ENCODE results near the gene ARHGEF4. TPM values are rescaled to one million over a fixed set of nuclear protein-coding genes. Genes with fewer than 3 reads are reported as not detected.

Gene ARHGEF4
- total RNA-seq, 1 experiment from 2014 or later: 26.6 TPM

GRCh38 chr2:131039908-131040660 lies 203.4 kb downstream of the ARHGEF4 start (continued):
- TF ChIP-seq EZH2 (IDR thresholded peaks at IDR 0.05) (no peak), CTCF (IDR thresholded peaks at IDR 0.05 in 2 of 3, conservative IDR thresholded peaks at IDR 0.05 in 1 of 3; ENCODE audit: borderline replicate concordance in 1 of 3, insufficient read depth in 1 of 3, low read depth in 2 of 3, low read length in 2 of 3) (no peak), ATF3 (IDR thresholded peaks at IDR 0.05) (no peak), ELF1 (IDR thresholded peaks at IDR 0.05; ENCODE audit: borderline replicate concordance, low read depth) (no peak), POLR2AphosphoS5 (IDR thresholded peaks at IDR 0.05; ENCODE audit: low read depth, low read length) (no peak), FOSL1 (IDR thresholded peaks at IDR 0.05; ENCODE audit: low read depth) (no peak), ZNF274 (IDR thresholded peaks at IDR 0.05; ENCODE audit: low read depth, low read length) (no peak), RAD21 (IDR thresholded peaks at IDR 0.05; ENCODE audit: low read depth) (no peak), POLR2A (IDR thresholded peaks at IDR 0.05; ENCODE audit: borderline replicate concordance, extremely low read depth, insufficient read depth, insufficient read length) (no peak)

- intact Hi-C loops (cut with micrococcal nuclease): no loop called here
- Histone ChIP-seq H3K36me3 (ENCODE audit: control insufficient read depth in 1 of 2, insufficient read depth in 2 of 2, low read length in 2 of 2) (peaks cover 0 to 2% of the 10 kb centered on the region in 2 experiments; a peak in 1 of 4 replicates), H3K27me3 (ENCODE audit: insufficient read depth, low read length) (no peaks in the 10 kb centered on the region), H3K9me2 (ENCODE audit: insufficient read depth) (no peaks in the 10 kb centered on the region), H3K27ac (ENCODE audit: low read depth, low read length) (no peak overlapping the region), H2AFZ (ENCODE audit: low read depth, low read length, poor library complexity, severe bottlenecking) (no peak overlapping the region), H3K4me2 (ENCODE audit: low read length) (no peak overlapping the region), H3K4me3 (replicated peaks in 1 of 2; ENCODE audit: low read depth in 1 of 2, low read length in 2 of 2) (no peak overlapping the region), H3K9ac (ENCODE audit: low read length) (no peak overlapping the region), H4K20me1 (ENCODE audit: insufficient read depth) (no peaks in the 10 kb centered on the region), H3K4me1 (ENCODE audit: control insufficient read depth in 1 of 2, insufficient read depth in 2 of 2, low read length in 2 of 2) (0 out of 4 replicates have a peak, but pooled peaks cover 0 to 5% of the 10 kb centered on the region in 2 experiments), H3K9me3 (ENCODE audit: control insufficient read depth in 1 of 2, insufficient read depth in 1 of 2, low read depth in 1 of 2, low read length in 2 of 2) (no peaks in the 10 kb centered on the region), H3K79me2 (ENCODE audit: insufficient read depth, low read length) (no peaks in the 10 kb centered on the region)
- DNase-seq (ENCODE audit: low read depth, low spot score) (no peak), ATAC-seq (no peak)
- ChIA-PET POLR2A (no interaction called here), CTCF (interaction anchor here (1.4 kb wide), 1 partner anchor 243 kb away, joined by 3 read pairs; no protein-coding TSS in a partner anchor), RAD21 (ENCODE audit: low non-redundant PET in 1 of 2, low total read pairs in 2 of 2, uncharacterized antibody in 2 of 2, unreplicated experiment in 2 of 2) (no interaction called here)
- no TSS peak for BruUV-seq (replicated peaks)
- no peak for TF ChIP-seq ATF3 (IDR thresholded peaks at IDR 0.05)
- TF ChIP-seq EZH2 (IDR thresholded peaks at IDR 0.05): no peak
- TF ChIP-seq TCF7L2 (IDR thresholded peaks at IDR 0.05; ENCODE audit: borderline replicate concordance, extremely low read depth, insufficient read depth, insufficient read length): no peak
- no peak for TF ChIP-seq JUND (IDR thresholded peaks at IDR 0.05)
- no peak for TF ChIP-seq SP1 (IDR thresholded peaks at IDR 0.05; ENCODE audit: low read depth)
- no peak for TF ChIP-seq POLR2A (IDR thresholded peaks at IDR 0.05; ENCODE audit: borderline replicate concordance, extremely low read depth, insufficient read depth, insufficient read length)
- no peak for TF ChIP-seq ZNF274 (IDR thresholded peaks at IDR 0.05; ENCODE audit: low read depth, low read length)
- TF ChIP-seq ZBTB33 (IDR thresholded peaks at IDR 0.05; ENCODE audit: extremely low read depth, insufficient replicate concordance, low read length): no peak
- no peak for TF ChIP-seq ZFX (IDR thresholded peaks at IDR 0.05)
- no peak for TF ChIP-seq CEBPB (IDR thresholded peaks at IDR 0.05; ENCODE audit: low read depth)
- TF ChIP-seq EGR1 (IDR thresholded peaks at IDR 0.05; ENCODE audit: low read depth): no peak
Observed at GRCh38 chr2:131040661-131041401, 204.1 kb downstream of the ARHGEF4 start.

All from HCT116 (cell line).